ENCODE data around the gene PEPD.

Gene PEPD

DNA sequence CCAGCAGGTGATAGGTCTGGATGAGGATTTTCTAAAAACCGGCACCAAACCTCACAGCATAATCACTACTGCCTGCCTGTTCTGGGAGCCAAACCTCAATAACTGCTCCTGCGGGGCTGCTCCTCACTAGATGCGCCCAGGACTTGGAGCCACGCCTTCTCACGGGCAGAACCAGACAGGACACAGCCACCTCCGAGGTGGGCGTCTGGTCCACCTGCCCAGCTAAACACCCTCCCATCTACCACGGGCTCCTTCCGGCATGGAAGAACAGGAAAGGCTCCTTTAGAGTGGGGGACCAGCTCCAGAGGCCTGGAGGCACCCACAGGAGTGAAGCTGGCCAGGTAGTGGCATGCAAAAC lies 73.5 kb downstream of the PEPD start:
- DNase-seq: no peak
- intact Hi-C loops (cut with DNase I): no loop called here

DNA sequence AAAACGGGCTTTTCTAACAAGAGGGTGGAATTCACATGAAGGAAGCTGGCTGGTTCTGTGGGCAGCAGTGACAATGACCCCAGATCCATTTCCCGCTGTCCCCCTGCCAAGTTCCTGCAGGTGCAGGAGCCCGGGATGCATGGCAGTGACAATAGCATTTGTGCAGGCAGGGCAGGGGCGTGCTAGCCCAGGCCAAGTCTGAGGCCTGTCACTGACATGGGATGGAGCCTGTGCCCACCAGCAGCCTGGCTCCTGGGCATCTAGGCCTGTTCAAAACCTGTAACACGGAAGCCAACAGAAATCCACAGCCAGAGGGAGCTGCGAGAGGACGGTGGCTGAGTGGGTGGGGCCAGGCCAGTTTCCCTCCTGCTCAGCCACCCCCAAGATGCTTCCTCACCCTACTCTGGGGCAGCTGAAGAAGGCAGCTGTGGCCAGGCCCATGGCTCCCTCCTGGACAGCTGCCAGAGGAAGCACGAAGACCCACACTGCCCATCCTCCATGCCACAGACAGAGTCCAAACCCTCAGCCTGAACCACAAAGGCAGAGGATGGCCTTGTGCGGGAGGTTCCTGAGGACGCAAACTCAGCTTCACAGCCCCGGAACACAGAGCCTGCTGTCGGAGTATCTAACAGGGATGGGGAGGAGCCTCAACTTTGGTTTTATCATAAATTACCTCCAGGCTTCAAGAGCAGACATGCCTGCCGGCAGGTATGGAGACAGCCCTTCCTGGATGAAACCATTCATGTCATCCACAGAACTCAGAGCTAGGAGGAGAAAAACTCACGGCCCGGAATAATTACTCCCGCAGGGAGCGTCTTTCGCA lies 74.0 kb downstream of the PEPD start:
- DNase-seq: peak in 4 of 42 donors; percentile 7 to 16 (median 10)
- intact Hi-C loops (cut with DNase I): no loop called here

DNA sequence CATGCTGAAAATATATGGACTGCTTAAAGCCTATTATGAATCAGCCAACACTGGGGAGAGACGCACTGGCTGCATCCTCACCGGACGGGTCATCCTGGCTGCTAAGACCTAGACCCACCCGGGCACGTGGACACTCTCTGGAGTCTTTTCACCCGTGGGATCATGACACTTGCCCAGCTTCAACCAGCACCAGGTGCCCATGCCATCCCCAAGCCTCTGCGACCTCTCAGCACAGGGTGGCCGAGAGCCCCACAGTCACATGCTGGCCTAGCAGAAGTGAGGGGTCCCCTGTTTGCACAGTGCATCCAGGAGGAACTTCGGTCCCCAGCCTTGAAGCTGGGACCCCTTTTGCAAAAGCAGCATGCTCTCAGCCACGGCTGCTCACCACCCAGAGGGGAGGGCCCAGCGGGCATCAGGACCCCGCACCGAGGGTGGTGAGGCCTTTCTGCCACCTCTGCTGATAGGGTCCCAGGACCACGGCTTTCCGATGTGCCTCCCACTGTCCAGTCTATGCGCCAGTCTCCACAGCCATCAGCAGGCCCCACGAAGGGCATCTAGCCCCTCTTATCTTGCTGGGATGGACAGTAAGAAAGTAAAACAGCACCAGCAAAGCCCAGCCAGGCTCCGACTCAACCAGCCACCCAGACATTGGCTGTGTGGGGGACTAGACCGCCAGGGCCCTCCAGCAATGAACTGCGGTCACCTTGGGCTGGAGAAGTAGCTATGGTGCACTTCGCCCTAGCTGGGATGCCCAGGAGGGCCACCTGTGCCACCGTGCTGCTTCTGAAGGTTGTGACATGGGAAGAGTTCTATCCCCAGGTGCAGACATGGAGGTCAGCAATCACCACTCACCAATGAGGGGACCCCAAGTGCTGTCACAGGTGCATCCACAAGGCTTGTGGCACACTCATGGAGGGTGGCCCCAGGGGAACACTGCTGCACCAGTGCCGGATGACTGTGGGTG lies 75.0 kb downstream of the PEPD start:
- intact Hi-C loops (cut with DNase I): no loop called here
- DNase-seq: peak in 2 of 42 donors; percentile 10

DNA sequence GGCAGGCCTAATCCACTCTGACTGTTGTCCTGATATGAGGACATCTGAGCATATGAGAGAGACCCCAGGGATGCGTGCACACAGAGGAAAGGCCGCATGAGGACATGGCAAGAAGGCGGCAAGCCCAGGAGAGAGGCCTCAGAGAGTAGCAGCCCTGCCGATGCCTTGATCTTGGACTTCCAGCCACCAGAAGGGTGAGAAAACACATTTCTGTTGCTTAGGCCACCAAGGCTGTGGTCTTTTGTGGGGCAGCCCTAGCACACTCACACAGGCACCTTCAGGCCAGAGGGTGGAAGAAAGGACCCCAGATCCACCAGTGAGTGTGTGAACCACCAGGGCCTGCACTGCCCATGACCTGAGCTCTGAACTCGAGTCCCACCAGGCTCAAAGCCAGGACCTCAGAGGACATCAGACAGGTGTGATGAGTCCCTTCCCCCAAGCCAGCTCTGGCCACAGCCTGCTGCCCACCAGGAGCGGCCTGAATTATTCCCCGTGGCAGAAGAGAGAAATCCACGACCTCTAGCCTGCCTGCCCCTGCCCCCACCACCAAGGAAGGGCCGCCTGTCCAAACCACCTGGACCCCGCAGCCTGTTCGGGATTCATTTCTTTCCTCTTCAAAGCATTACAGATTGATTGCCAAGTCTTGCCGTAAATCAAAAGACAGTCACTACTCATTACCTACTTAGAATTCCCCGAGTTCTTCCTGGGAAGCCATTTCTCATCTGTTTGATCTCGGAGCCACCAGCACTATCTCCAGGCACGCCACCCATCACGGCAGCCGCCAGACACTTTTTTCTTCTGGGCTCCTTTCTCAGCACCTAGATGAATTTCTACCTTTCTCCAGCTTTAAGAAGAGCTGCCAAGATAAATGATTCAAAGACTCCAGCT lies 75.9 kb downstream of the PEPD start:
- intact Hi-C loops (cut with DNase I): no loop called here
- DNase-seq: peak in 2 of 42 donors; percentile 1 to 7

DNA sequence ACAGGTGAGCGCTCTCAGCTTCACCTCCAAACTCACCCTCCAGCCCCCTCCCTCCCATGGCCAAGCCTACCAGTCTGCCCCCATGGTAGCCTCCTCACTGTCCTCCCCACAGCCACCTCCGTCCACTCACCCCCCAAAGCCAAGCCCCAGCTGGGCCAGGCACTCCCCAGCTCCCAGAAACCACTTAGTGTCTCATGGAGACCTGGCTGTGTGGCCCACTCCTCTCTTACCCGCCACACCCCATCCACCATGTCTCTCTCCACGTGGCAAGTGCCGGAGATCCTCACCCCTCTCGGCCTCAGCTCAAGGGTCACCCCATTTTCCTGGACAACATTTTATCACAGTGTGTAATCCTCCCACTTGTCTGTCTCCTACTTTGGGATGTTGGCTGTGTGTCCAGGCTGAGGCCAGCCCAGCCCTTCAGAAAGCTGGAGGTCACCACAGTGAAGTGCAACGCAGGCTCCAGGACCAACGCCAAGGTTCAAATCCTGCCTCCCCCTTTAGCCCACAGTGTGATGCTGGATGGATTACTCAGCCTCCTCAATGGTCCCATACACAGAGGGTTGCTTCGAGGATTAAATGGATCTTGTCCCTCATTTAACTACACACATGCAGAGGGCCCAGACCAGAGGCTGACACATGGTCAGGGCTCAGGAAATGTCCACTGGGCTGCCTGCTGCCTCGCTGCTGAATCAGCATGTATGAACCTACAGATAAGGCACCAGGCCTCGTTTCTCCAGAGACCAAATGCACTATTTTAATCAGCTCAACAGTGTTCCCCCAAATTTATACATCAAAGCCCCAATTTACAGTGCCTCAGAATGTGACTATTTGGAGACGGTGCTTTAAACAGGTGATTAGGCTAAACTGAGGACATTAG lies 76.8 kb downstream of the PEPD start:
- intact Hi-C loops (cut with DNase I): no loop called here

DNA sequence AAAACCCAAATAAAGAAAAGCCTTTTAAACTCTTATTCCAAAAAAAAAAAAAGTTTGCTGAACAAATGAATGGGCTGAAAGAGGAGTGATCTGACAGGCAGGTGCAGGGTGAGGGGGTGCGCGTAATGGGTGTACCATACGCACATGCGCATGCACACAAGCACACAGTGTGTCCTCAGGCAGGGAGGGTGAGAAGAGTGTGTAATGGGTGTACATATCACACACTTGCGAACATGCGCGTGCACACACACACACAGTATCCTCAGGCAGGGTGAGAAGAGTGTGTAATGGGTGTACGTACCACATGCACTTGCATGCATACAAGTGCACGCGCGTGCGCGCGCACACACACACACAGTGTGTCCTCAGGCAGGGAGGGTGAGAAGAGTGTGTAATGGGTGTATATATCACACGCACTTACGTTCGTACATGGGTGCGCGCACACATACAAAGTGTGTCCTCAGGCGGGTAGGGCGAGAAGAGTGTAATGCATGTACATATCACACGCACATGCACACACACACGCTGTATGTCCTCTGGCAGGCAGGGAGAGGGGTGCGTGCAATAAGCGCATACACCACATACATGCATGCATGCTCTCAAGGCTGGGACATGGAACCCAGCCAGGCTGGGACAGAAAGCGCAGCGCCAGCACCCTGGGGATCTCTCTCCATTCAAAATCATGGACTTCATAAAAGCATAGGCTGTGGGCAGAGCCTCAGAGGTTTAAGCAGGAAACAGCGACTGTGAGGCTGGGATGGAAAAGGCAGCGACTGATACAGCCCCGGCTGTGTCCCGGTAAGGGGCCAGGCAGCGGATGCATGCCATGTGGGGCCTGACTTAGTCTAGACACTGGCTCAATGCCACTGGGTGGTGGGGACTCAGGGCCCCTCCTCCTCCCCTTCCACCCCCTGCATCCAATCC lies 77.7 kb downstream of the PEPD start:
- peak in 3 of 42 donors; percentile 7 to 11 (median 8) for DNase-seq
- intact Hi-C loops (cut with DNase I): no loop called here

More for the DNA sequence above, 76.8 kb downstream of the PEPD start:
- peak in 2 of 42 donors; percentile 7 to 10 for DNase-seq

DNA sequence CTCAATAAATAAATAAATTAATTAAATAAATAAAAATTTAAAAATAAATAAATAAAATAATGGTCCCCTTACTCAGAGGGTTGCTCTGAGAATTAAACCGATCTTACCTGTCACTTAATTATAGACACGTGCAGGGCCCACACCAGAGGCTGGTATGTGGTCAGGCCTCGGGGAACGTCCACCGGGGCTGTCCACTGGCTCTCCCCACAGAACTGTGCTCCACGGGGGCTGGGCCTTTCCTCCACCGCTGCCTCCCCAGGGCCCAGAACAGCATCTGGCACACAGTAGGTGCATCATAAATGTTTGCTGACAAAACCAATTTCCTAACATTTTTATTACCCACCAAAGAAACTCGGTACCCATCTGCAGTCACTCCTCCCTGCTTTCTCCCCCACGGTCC lies 78.9 kb downstream of the PEPD start:
- intact Hi-C loops (cut with DNase I): no loop called here
- DNase-seq: peak in 2 of 42 donors; percentile 3 to 6

DNA sequence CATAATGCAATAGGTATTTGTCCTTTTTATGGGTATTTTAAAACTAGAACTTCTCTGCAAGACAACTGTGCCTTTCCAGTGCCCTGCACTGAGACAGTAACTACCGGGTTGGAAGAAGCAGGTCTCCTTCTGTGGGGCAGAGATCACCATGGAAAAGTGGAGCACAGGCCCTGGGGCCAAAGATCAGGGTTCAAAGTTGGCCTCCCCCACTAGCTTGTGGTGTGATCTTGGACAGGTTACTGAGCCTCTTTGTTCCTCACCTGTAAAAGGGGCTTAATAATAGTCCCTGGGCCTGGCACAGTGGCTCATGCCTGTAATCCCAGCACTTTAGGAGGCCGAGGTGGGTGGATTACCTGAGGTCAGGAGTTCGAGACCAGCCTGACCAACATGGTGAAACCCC lies 79.8 kb downstream of the PEPD start:
- DNase-seq: no peak
- intact Hi-C loops (cut with DNase I): no loop called here

DNA sequence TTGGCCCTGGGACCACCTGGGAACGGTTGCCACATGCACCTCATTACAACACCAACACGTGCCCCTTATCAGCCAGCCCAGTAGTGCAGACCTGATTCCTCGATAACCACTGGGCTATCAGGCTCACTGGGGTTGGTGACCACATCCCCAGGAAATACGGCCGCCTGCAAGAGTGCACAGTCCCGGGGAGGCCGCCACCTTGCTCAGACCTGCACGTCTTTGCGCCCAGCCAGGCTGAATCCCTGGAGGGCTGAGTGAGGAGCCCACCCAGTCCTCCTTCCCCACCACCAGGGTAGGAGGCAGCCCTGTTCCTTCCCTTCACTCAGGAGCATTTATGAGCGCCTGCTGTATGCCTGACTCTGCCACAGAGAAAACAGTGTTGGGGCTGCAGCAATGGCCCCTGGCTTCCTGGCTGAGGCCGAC lies 80.3 kb downstream of the PEPD start:
- intact Hi-C loops (cut with DNase I): no loop called here
- no peak for DNase-seq

DNA sequence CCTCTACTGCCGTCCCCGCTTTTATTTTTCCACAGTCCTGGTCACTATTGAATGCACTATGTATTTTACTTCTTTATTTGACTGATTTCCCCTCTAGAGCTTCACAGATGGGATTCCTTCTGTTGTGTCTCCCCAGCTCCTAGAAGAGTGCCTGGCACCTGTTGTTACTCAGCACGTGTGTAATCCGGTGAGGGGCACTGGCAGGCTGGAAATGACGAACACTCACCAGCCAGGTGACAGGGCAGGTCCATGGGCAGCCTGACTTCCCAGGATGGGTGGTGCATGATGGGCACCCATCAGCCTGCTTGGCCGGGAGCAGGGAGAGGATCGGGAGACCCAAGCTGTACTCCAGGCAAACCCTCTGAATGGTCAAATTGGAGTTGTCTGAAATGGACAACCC lies 80.9 kb downstream of the PEPD start:
- intact Hi-C loops (cut with DNase I): no loop called here
- DNase-seq: peak in 1 of 42 donors; percentile 2

DNA sequence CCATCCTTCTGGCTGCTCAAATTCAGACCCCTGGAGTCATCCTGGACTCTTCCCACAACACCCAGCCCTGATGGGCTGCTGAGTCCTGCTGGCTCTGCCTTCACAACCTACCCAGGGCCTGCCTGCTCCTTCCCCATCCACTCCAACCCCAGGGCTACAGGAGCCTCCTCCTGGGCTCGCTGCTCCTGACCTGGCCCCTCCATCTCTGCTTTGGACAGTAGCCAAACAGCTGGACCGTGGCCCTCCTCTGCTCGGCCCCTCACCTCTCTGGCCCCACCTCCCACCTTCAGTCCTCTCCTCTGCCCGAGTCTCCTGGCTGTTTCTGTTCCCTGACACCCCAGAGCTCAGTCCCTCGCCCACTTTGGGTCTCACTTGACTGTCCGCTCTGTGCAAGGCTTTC lies 81.3 kb downstream of the PEPD start:
- peak in 1 of 42 donors; percentile 15 for DNase-seq
- intact Hi-C loops (cut with DNase I): no loop called here

DNA sequence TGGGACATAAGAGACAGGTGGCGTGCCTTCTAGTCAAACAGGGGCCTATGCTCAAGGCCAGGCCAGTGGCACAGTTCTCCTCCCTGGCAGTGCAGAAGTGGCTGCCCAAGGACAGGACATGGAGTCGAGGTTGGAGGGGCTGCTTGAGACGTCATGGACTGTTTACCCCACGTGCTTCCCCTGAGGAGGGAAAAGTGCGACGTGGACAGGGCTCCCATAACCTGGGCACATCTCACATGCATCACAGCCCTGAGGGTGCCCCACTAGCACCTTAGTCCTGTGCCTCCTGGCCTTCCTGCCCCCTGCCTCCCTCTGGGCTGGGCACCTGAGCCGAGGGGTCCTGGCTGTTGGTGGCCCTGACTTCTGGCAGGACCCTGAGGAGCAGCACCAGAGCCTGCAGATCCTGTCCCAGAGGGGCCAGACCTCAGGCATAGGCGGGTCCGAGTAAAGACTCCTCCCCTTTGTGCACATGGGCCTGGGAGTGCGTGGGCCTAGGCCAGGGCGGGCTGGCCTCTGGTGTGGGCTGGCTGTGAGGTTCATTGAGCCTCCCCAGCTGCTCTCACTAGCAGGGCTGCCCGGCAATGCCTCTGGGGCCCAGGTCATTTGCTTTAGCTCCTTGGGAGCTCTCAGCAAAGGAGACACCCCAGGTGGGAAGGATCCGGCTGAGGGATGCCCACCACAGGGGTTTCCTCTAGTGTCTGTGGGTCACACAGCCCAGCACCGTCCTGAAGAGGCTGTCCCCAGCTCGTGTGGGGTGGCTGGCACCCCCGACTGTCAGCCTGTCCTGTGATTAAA lies 82.4 kb downstream of the PEPD start:
- DNase-seq: peak in 1 of 42 donors; percentile 23

DNA sequence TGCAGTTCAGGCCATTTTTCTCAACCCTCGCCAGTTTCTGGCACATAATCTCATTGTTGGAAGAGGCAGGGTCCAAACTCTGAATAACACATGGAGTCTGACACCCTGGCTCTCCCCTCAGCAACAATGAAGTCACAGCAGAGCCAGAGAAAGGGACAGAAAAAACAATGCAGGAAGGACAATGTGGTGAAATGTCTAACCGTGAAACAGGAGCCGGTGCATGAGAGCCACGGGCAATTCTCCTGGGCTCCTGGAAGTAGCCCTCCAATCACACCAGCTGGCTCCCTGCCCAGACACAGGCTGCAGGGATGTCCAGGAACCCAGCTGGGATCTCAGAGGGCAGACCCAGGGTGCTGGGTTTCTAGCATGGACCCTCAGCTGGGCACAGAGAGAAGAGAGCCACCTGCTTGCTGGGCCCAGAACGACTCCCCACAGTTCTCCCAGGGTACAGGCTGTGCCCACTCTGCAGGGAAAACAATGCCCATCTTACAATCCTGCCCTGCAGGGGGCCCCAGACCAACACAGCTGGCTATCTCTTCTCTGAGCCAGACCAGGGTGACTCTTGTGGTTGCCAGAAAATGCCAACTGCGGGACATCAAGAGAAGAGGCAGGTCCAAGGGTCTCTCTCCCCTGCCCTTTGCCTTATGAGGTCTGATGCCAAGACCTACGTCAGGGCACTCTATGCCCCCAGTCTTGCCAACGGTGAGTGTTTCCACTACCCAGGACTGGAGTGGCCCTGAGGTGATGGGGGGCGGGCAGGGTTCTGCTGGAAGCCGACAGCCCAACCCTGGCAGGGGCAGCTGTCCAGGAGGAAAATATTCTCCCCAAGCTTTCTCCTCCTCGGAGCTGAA lies 83.5 kb downstream of the PEPD start:
- intact Hi-C loops (cut with DNase I): no loop called here
- peak; percentile 20 to 82 (median 60) for DNase-seq

More for the DNA sequence above, 82.4 kb downstream of the PEPD start:
- intact Hi-C loops (cut with DNase I): no loop called here

DNA sequence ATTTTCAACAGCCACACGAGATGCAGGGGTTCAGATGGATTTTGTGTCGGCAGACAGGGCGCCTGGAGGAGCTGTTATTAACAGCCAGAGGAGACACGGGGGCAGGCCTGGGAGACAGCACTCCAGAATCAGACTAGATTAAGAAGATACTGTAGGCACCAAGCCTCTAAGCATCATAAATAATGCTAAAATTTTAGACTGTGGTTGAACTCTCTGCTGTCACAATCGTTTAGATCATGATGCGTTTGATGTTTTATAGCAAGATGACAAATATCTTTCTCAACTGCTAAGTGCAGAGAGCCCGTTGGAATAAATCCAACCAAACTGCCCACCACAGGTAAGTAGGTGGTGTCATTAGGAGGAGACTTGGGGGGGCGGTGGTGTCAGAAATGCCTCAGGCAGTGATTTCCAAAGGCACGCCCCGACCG lies 84.2 kb downstream of the PEPD start:
- intact Hi-C loops (cut with DNase I): no loop called here
- peak in 1 of 42 donors; percentile 21 for DNase-seq
